HG03280 (cell line): ENCODE data around the gene LDB2.
"Not testable (repeated sequence)": the region's sequence is repeated elsewhere in the genome, so short reads cannot be mapped to it uniquely, and the experiment has no call there.

Experiments
- ATAC-seq: cut with Tn5 transposase; IDR thresholded peaks from one replicate; pipeline ENCODE4 v1.9.1; 2021; ENCODE audit warnings: mild to moderate bottlenecking, moderate library complexity; ENCODE audit not compliant: unreplicated experiment

LDB2 gene

DNA sequence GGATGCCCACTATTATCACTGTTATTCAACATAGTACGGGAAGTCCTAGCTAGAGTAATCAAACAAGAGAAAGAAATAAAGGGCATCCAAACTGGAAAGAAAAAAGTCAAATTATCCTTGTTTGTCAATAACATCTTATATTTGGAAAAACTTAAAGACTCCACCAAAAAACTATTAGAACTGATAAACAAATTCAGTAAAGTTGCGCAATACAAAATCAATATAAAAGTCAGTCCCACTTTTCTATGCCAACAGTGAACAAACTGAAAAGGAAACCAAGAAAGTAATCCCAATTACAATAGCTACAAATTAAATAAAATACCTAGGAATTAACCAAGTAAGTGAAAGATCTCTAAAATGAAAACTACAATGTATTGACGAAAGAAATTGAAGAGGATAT, 321.3 kb downstream of the LDB2 start:
- no peak for ATAC-seq

DNA sequence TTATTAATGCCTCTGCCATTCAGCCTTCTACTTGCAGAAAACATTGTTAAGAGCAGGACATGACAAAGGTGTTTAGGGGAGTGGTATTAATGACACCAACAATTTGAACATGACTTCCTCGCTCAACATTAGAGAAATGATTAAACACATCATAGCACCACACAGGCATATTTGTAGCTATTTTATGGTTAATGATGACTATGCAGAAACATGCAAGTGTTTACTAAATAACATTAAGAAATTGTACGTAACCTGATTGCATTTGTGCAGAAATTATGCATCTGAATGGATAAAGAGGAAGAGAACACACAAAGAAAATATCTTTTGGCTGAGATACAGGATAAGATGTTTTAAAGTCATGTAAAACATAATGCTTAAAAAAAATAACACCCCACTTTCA, 323.5 kb downstream of the LDB2 start:
- ATAC-seq = no peak

- ATAC-seq = no peak
Observed at GRCh38 chr4:16573739-16574138, 324.7 kb downstream of the LDB2 start.

- ATAC-seq = no peak
Observed at GRCh38 chr4:16573206-16573605, 325.2 kb downstream of the LDB2 start.

DNA sequence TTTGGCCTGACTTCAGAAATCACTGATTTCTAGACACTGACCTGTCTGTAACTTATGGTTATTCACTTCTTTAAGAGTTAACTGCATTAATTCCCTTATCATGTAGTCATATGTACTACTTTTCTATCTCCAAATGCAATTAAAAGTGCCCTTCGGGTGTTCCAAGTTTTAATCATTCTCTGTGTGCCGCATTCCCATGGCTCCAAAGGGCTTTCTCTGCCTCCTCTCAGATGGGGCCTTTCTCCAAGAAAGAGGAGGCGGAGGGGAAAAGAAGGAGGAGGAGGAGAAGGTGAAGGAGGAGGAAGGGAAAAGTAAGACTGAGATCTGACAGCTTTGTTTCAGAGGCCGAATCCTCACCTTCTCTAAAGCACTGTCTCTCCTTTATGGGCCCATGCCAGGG, 325.8 kb downstream of the LDB2 start:
- ATAC-seq = no peak

- no peak for ATAC-seq
Observed at GRCh38 chr4:16572161-16572560, 326.3 kb downstream of the LDB2 start.

- ATAC-seq = no peak
Observed at GRCh38 chr4:16569790-16570189, 328.7 kb downstream of the LDB2 start.

- not testable (repeated sequence) for ATAC-seq
Observed at GRCh38 chr4:16557316-16557715, 341.1 kb downstream of the LDB2 start.

GRCh38 chr4:16555156-16555555, 343.3 kb downstream of the LDB2 start:
- ATAC-seq = no peak

DNA sequence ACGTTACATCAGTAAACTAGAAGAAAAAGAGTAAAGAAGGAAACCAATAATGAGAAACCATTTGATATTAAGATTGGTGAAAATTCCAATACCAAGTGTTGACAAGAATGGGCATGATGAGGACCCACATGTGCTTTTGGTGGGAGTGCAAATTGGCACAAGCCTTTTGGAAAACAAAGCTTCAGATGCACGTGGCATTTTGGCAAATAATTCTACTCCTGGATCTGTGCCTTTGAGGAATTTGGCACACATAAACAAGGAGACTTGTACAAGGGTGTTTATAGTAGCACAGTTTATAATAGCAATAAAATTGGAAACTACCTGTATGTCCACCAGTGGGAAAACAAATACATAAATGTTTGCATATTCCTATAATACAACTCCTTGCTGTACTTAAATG, 347.9 kb downstream of the LDB2 start:
- ATAC-seq = no peak

DNA sequence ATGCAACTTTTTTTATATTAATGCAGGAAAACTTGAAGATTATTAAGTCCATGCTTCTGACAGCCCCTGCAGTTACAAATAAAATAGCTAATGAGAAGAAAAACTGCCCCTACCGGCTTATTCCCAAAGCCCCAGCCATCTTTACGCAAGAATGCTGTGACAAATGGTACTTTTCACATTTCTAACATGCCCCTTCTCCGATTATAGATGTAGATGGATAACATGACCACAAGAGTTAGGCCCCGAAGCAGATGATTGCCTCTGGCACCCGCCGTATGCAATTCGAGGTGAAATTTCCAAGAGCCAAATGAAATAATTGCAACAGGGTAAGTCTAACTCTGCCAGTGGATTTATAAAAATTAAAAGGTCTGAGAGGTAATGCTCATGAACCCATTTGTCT, 352.8 kb downstream of the LDB2 start:
- no peak for ATAC-seq

DNA sequence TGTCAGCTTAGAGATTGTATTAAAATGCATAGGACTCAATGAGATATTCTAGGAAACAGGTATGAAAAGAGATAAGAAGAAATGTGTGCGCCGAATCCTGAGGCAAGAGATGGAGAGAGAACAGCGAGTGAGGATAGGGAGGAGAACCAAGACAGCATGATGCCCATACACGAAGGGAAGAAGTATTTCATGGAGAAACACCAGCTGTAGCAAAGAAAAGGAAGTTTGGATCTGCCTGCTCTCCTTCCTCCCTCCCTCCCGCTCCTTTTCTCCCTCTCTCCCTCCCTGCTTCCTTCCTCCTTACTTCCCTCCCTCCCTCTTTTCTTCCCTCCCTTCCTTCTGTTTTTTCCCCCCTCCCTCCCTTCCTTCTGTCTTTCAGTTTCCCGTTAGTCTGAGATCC, 353.6 kb downstream of the LDB2 start:
- no peak for ATAC-seq

DNA sequence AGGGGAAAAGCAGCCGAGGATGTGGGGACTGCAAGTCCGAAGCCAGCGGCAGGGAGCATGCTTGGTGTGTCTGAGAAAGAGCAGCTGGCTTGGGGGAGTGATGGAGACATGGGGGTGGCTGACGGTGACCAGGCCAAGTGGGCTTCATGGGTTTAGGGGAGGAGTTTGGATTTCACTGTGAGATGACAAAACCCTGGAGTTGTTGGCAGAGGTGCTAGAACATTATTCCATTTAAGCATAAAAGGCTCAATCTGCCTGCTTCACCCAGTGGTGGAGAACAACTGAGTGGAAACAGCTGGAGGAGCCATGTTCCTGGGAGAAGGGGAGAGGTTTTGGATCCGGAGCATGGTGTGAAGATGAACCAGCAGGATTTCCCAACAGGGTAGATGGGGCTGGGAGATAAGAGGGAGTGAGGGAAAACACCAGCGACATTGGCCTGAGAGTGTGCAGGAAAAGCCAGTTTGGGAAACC, 354.2 kb downstream of the LDB2 start:
- ATAC-seq = no peak

DNA sequence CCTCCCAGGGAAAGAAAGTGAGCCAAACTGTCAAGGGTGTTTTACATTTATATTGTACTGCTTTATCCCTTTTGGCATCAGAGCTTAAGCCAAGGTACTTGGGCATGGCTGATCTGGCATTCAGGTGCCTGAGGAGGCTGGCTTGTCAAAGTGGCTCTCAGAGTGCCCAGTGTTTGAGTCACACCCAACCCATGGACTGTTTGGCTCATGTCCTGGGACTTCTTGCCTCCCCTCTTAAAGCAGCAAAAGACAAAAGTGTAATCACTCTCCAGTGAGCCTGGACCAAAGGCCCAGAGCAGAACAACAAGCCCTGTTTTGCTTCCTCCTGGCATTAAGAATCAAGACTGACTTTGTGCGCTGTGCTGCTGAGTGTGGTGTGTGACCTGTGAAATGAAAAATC, 360.5 kb downstream of the LDB2 start:
- no peak for ATAC-seq

GRCh38 chr4:16532240-16532970, 366.0 kb downstream of the LDB2 start:
- ATAC-seq = no peak

DNA sequence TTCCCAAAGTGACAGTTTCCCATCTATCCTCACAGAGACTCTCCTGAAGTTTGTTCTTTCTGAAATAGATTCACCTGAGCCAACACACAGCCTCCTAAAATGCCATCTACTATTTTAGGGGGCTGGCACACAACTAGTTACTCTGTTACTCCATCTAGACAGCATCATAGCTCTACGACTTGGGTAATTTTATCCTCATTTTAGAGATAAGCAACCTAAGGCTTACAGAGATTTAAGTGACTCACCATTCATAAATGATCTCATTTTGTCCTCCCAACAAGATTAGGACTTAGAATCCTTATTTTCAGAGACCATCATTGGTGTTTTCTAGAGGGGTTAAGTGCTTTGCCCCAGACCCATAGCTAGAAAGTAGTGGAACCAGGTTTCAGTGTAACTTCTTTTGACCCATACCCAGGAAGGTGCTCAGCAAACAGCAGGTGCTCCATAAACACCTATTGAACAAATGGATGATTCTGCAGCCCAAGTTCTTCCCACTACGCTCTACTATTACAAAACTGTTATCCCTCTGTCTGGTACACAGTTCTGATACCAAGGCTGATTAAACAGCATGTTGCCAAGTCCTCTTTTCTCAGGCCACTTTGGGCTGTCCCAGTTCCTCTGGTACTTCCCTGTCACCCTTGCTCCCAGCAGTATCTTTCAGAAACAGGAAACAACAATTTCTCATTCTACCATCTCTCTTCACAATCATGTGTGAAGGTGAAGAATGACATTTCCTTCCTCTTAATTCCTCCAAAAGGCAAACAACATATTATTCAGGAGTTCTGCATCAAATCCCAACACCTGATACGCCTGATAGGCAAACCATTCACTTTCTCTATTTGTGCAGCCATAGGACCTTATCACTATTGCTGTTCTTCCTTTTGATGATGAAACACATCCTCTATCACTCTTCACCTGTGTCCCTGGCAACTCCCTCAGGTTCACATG, 367.5 kb downstream of the LDB2 start:
- no peak for ATAC-seq

GRCh38 chr4:16524911-16525554, 373.4 kb downstream of the LDB2 start:
- ATAC-seq = no peak

DNA sequence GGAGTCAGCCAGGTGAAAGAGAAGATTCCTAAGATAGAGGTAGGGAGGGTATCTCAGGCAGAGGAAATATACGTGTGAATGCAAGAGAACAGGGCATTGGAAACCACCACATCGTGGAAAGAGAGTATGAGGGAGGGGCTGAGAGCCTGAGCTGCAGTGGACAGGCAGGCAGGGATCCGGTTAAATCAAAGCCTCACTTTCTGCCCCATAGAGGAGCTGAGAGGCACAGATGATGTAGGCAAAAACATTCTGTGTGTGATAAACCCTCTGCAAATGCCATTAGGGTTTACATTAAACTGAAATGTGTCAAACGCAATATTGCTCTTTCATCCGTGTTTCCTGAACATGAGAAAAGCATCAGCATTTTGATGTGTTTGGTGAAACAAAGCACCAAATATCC, 374.0 kb downstream of the LDB2 start:
- ATAC-seq = no peak

DNA sequence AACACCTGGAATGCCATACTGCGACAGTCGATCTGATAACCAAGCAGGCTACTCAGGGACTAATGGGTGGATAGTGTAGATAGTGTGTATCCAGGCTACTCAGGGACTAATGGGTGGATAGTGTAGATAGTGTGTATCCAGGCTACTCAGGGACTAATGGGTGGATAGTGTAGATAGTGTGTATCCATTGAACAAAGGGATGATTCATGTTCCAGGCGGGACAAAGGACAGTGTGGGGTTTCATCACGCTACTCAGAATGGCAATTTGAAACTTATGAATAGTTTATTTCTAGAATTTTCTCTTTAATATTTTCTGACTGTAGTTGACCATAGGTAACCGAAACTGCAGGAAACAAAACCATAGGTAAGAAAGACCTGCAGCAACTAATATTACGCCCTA, 374.9 kb downstream of the LDB2 start:
- ATAC-seq = not testable (repeated sequence)

DNA sequence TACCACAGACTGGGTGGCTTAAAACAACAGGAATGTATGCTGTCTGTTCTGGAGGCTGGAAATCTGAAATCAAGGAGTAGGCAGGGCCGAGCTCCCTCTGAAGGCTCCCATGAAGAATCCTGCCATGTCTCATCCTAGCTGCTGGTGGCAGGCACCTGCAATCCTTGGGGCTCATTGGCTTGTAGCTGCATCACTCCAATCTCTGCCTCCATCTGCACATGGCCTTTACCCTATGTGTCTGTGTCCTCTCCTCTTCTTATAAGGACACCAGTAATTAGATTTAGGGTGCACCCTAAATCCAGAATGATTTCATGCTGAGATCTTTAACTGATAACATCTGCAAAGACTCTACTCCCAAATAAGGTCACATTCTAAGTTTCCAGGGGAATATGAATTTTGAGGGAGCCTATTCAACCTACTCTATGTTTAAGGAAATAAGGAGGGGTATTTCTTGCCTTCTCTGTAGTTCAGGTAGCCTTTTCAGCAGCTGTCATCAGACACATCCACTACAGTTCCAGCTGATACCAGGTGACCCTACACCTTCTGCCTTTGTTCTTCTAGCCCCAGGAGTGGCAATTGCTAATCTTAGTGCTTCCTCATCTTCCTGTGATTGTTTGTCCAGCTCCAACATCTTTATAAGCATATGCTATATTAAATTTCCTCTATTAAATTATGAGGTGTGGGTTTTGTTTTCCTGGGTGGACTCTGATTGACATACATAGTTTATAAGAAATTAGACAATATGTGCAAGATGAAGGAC, 377.1 kb downstream of the LDB2 start:
- ATAC-seq = no peak
